ENCODE measurements around the gene ASTE1.

ASTE1 gene

DNA sequence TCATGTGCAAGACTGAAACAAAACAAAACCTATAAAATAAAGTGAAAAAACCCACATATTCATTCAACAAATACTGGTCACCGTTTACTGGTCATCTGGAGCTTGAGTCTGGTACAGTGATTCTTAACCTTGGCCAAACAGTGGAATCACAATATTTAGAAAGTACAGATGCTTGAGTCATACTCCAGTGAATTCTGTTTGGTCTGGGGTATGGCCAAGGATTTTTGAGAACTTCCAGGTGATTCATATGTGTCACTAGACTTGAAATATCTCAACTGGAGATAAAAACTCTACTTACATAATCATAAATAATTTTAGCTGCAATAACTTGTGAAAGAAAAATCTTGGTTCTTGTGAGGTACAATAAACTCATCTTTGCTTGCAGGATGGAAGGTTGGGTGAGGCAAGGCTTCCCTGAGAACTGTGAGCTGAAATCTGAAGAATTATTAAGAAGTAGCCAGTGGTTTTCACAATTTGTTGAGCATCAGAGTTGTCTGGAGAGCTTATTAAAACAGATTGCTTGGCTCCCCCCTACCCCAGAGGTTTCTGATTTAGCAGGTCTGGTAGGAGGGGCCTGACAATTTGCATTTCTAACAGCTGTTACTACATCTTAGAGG, 9.7 kb upstream of the ASTE1 start:
- no peaks in the 10 kb centered on the region for H3K79me2 ChIP-seq (ENCODE audit: insufficient read depth, low read depth)
- no peak overlapping the region for H2AFZ ChIP-seq (ENCODE audit: low read depth)
- no peaks in the 10 kb centered on the region for H3K36me3 ChIP-seq (ENCODE audit: insufficient read depth)
- peaks cover 22% of the 10 kb centered on the region for H3K4me1 ChIP-seq (ENCODE audit: low read depth, poor library complexity, severe bottlenecking)
- H3K4me3 ChIP-seq (IDR thresholded peaks at IDR 0.05; ENCODE audit: insufficient read depth, low read depth, low read length) = no peak overlapping the region
- H4K20me1 ChIP-seq (ENCODE audit: insufficient read depth) = no peaks in the 10 kb centered on the region
- H3K27ac ChIP-seq = no peak overlapping the region
- no peak overlapping the region for H3K4me2 ChIP-seq
- no peaks in the 10 kb centered on the region for H3K27me3 ChIP-seq (ENCODE audit: insufficient read depth, low read depth)
- TF ChIP-seq, protein P1, sequence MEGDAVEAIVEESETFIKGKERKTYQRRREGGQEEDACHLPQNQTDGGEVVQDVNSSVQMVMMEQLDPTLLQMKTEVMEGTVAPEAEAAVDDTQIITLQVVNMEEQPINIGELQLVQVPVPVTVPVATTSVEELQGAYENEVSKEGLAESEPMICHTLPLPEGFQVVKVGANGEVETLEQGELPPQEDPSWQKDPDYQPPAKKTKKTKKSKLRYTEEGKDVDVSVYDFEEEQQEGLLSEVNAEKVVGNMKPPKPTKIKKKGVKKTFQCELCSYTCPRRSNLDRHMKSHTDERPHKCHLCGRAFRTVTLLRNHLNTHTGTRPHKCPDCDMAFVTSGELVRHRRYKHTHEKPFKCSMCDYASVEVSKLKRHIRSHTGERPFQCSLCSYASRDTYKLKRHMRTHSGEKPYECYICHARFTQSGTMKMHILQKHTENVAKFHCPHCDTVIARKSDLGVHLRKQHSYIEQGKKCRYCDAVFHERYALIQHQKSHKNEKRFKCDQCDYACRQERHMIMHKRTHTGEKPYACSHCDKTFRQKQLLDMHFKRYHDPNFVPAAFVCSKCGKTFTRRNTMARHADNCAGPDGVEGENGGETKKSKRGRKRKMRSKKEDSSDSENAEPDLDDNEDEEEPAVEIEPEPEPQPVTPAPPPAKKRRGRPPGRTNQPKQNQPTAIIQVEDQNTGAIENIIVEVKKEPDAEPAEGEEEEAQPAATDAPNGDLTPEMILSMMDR (conservative IDR thresholded peaks at IDR 0.05; ENCODE audit: low read depth, low read length) = no peak
- H3K9ac ChIP-seq = no peak overlapping the region

- H3K27me3 ChIP-seq (ENCODE audit: insufficient read depth, low read depth) = no peaks in the 10 kb centered on the region
- no peaks in the 10 kb centered on the region for H4K20me1 ChIP-seq (ENCODE audit: insufficient read depth)
- H3K4me1 ChIP-seq (ENCODE audit: low read depth, poor library complexity, severe bottlenecking) = no peaks in the 10 kb centered on the region
- H3K36me3 ChIP-seq (ENCODE audit: insufficient read depth) = no peaks in the 10 kb centered on the region
- H3K27ac ChIP-seq = no peak overlapping the region
- TF ChIP-seq, protein P1 (conservative IDR thresholded peaks at IDR 0.05; ENCODE audit: low read depth, low read length) = peak; percentile 90
- no peak overlapping the region for H2AFZ ChIP-seq (ENCODE audit: low read depth)
- H3K9ac ChIP-seq = no peak overlapping the region
- H3K4me2 ChIP-seq = no peak overlapping the region
- H3K4me3 ChIP-seq (IDR thresholded peaks at IDR 0.05; ENCODE audit: insufficient read depth, low read depth, low read length) = no peak overlapping the region
- no peaks in the 10 kb centered on the region for H3K79me2 ChIP-seq (ENCODE audit: insufficient read depth, low read depth)
Measured at GRCh38 chr3:131033480-131034080, 7.0 kb upstream of the ASTE1 start.

GRCh38 chr3:131031660-131032059, 5.0 kb upstream of the ASTE1 start:
- H3K4me2 ChIP-seq = no peak overlapping the region
- TF ChIP-seq, protein P1 (conservative IDR thresholded peaks at IDR 0.05; ENCODE audit: low read depth, low read length) = no peak
- H2AFZ ChIP-seq (ENCODE audit: low read depth) = no peak overlapping the region
- no peak overlapping the region for H3K27ac ChIP-seq
- H3K79me2 ChIP-seq (ENCODE audit: insufficient read depth, low read depth) = no peaks in the 10 kb centered on the region
- no peaks in the 10 kb centered on the region for H4K20me1 ChIP-seq (ENCODE audit: insufficient read depth)
- H3K36me3 ChIP-seq (ENCODE audit: insufficient read depth) = no peaks in the 10 kb centered on the region
- H3K4me3 ChIP-seq (IDR thresholded peaks at IDR 0.05; ENCODE audit: insufficient read depth, low read depth, low read length) = no peak overlapping the region
- H3K9ac ChIP-seq = no peak overlapping the region
- peaks cover 3% of the 10 kb centered on the region for H3K4me1 ChIP-seq (ENCODE audit: low read depth, poor library complexity, severe bottlenecking)
- H3K27me3 ChIP-seq (ENCODE audit: insufficient read depth, low read depth) = no peaks in the 10 kb centered on the region

DNA sequence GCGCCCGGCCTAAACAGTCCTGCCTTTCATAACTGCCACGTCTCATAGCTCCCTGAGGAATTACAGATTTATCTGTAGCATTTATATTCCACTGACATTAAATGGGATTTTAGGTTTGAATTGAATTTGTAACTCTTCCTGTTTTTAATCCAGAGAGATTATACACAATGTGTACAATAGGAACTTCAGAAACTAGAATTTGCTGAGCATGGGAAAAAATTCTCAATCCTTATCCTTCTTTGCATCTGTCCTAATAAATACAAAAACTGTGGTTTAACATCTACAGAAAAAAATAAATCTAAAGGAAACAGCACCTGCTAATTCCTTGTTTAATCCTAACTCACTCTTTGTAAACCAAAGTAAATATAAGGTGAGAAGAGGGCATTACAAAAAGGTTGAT, 2.2 kb upstream of the ASTE1 start:
- H4K20me1 ChIP-seq (ENCODE audit: insufficient read depth) = no peaks in the 10 kb centered on the region
- H3K27me3 ChIP-seq (ENCODE audit: insufficient read depth, low read depth) = no peaks in the 10 kb centered on the region
- no peak overlapping the region for H3K27ac ChIP-seq
- H3K4me2 ChIP-seq = no peak overlapping the region
- H2AFZ ChIP-seq (ENCODE audit: low read depth) = no peak overlapping the region
- TF ChIP-seq, protein P1 (conservative IDR thresholded peaks at IDR 0.05; ENCODE audit: low read depth, low read length) = no peak
- H3K79me2 ChIP-seq (ENCODE audit: insufficient read depth, low read depth) = no peaks in the 10 kb centered on the region
- peaks cover 11% of the 10 kb centered on the region for H3K4me1 ChIP-seq (ENCODE audit: low read depth, poor library complexity, severe bottlenecking)
- no peak overlapping the region for H3K4me3 ChIP-seq (IDR thresholded peaks at IDR 0.05; ENCODE audit: insufficient read depth, low read depth, low read length)
- H3K9ac ChIP-seq = no peak overlapping the region
- no peaks in the 10 kb centered on the region for H3K36me3 ChIP-seq (ENCODE audit: insufficient read depth)

All from KMS-11 (cell line).